Spleen (tissue), 7 donors: ENCODE results near the gene XPR1.

Source experiments
- POLR2A ChIP-seq, 3 donors: fragments of 450-650 bp; IDR thresholded peaks; one replicate each; pipeline ENCODE4 v1.5.1; 2017; ENCODE audit warnings: antibody characterized with exemption in 3 of 3, mild to moderate bottlenecking in 1 of 3
- TF ChIP-seq, protein P1 (sequence below), 11 experiments: fragments of 200-600 bp in 7 of 11; fragments of 450-650 bp in 4 of 11; sonication (generic) in 4 of 11; IDR thresholded peaks in 8 of 11; conservative IDR thresholded peaks in 3 of 11; 1 replicate in 7 of 11; 2 replicates in 4 of 11; pipeline versions ENCODE4 v1.4.0 to v1.8.0; 2016 to 2021; ENCODE audit warnings: antibody characterized with exemption in 11 of 11, inconsistent platforms in 4 of 11, mild to moderate bottlenecking in 1 of 11
- donor health status: DM: no; HTN: no; CAD: no; lungs with moderate emphysema.
- donor health status: DM: no; HTN: no; CAD: no.
- donor health status: DM: no; HTN: no; CAD: no.

DNA sequence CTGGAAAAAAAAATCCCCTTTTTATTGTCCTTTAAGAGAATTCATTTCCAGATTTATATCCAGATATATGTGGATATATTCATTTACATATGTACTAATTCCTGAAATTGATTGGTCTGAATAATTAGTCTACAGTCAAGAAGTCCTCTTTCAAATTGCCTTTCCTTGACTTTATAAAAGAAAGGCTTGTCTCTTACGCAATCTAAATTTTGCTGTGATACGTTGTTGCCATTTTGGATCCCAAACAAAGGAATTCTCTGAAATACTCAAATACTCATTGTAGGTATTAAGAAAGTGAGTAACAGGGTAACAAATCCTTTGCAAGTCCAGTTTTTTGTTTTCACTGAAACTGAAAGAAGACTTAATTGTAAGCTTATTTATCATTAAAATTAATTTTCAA, 144.0 kb downstream of the XPR1 start:
- no peak for TF ChIP-seq POLR2A (IDR thresholded peaks at IDR 0.05)
- TF ChIP-seq, protein P1, sequence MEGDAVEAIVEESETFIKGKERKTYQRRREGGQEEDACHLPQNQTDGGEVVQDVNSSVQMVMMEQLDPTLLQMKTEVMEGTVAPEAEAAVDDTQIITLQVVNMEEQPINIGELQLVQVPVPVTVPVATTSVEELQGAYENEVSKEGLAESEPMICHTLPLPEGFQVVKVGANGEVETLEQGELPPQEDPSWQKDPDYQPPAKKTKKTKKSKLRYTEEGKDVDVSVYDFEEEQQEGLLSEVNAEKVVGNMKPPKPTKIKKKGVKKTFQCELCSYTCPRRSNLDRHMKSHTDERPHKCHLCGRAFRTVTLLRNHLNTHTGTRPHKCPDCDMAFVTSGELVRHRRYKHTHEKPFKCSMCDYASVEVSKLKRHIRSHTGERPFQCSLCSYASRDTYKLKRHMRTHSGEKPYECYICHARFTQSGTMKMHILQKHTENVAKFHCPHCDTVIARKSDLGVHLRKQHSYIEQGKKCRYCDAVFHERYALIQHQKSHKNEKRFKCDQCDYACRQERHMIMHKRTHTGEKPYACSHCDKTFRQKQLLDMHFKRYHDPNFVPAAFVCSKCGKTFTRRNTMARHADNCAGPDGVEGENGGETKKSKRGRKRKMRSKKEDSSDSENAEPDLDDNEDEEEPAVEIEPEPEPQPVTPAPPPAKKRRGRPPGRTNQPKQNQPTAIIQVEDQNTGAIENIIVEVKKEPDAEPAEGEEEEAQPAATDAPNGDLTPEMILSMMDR (IDR thresholded peaks at IDR 0.05 in 8 of 11, conservative IDR thresholded peaks at IDR 0.05 in 3 of 11), result no peak
